Midbrain (tissue), 1 donor: ENCODE measurements around the gene SPOUT1.
"Not testable (repeated sequence)": the region's sequence is repeated elsewhere in the genome, so short reads cannot be mapped to it uniquely, and the experiment has no call there.

Source experiments
- DNase-seq: peaks from one replicate; lab custom pipeline; 2025; lab: John Stamatoyannopoulos, UW

SPOUT1 gene

DNA sequence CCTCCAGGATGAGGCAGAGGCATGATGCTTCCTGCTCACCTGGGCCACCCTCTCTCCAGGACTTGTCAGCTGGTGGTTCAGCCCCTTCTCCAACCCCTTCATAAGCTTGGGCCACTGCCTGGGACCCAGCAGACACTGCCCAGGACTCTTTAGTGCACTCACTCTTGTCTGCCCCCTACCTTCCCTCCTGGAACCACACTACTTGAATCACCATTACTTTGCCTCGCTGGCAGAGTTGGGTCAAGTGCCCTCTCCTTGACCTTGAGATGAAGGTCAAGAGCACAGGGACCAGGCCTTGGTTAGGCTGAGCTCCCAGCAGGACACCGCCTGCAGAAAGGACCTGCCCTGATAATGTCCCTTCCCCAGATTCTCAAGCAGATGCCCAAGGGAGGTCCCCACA lies 19.8 kb downstream of the SPOUT1 start:
- no peak for DNase-seq

DNA sequence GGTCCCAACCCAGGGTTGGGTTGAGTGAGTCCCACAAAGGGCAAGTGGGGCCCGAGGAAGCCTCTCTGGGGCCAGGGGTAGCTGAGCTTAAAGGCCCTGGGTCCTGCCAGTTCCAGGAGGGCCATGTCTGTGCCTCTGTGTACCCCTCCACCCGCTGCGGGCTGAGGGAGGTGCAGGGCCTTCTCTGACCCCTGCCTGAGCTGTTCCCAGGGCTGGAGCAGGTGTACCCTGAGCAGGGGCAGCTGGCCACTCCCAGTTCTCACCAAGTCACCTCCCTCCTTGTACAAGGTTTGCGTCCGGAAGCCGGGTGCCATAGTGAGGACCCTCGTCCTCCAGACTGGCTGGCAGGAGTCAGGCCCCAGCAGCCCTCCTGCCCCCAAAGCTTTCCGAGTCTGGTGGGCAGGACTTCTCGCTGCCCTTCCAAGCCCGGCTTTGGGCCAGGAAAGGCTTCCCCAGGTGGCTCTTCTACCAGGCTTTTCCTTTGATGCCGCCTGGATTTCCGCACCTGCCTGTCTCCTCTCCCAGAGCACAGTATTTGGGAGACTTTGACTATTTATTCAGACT lies 20.5 kb downstream of the SPOUT1 start:
- no peak for DNase-seq

- no peak for DNase-seq
These were observed 21.1 kb downstream of the SPOUT1 start for GRCh38 chr9:128808543-128808942.

DNA sequence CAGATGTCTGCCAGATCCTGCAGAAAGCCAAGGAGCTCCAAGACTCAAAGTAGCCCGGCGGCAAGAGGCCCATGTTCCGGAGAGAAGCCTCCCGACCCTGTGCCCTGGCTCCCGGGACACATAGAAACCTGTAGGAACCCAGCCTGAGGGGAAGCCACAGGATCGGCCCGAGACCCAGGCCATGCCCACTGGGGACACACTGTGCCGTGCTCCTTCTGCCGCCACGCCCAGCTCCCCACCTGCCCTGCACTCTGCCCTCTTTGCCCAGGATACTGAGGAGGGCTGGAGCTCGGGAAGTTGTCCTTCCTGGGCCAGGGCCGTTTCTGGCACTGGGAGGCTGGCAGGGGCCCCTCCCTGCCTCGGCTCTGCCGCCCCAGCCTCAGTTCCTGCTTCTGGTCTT lies 21.8 kb downstream of the SPOUT1 start:
- DNase-seq, result no peak

DNA sequence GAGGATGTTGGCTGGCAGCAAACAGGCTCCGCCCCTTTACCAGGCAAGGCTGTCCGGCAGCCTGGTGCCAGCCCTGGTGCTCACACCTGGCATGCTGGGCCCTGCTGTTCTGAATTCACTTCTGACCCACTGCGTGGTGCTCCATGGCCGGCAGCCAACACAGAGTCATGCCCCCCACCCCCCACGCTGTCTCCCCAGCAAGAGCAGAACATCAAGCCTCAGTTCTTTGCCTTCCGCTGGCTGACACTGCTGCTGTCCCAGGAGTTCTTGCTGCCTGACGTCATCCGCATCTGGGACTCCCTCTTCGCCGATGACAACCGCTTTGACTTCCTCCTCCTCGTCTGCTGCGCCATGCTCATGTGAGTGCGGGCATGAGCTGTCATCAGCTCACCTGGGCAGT lies 23.9 kb downstream of the SPOUT1 start:
- DNase-seq, result peak; percentile 42

GRCh38 chr9:128802482-128802881 lies 27.1 kb downstream of the SPOUT1 start:
- no peak for DNase-seq

DNA sequence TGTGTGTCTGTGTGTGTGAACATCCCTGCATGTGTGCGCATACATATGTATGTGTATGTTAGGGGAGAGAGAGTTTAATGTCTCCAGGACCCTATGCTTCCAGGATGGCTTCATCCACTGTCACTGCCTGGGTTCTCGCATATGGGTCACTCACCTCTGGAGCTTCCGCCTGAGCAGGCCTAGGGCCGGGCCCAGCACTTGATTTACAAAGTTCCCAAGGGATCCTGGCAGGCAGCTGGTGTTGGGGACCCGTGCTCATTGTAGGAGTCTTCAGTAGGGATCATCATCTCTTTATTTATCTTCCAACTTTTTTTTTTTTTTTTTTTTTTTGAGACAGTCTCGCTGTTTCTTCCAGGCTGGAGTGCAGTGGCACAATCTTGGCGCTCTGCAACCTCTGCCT lies 29.5 kb downstream of the SPOUT1 start:
- DNase-seq, result no peak

- no peak for DNase-seq
These were observed 30.7 kb downstream of the SPOUT1 start for GRCh38 chr9:128798896-128799295.

- not testable (repeated sequence) for DNase-seq
These were observed 34.6 kb downstream of the SPOUT1 start for GRCh38 chr9:128794961-128795360.

DNA sequence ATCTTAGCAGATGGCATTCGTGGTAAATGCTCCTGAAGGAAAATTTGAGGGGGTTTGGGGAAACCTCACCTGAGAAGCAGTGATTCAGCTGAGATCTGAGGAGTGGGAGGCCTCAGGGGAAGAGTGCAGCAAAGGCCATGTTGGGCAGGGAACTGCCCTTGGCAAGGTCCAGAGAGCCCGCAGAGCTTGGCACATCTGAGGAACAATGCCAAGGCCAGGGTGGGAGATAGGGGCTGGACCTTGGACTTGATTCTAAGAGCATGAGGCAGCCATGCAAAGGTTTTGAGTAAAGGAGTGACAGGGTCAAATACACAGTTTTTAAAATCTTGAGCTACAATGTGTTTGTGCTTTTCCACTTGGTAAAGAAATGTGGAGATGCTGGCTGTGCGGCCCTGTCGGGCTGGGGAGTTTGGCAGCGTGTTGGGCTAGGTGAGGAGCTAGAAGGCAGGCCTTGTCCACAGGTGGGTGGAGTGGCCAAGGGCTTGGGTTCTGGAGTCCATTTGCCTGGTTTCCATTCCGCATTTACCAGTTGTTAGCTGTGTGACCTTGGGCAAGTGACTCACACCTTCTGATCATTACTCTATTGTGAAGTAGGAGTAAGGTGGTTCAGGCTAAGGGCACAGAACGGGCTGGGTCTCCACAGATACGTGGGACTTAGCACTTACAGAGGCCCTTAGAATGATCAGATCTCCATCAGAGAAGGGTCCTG lies 36.5 kb downstream of the SPOUT1 start:
- no peak for DNase-seq

- no peak for DNase-seq
These were observed 37.5 kb downstream of the SPOUT1 start for GRCh38 chr9:128792134-128792533.

DNA sequence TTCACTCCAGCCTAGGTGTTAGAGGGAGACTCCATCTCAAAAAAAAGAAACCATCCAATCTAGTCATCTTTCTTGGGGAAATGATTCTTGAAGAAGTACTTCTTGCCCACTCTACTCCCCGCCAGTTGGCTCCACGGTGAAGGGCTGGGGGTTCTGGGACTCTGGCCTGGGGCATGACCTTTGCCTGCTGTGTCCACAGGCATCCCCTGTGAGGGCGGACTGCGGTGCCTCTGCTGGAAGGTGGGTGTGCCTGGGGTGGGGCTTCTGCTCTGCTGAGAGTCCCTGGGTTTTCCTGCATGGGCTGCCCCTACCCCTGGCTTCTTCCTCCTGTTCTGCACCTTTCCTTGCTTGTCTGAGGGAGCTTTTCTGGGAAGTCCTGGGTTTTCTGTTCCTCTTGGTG lies 39.1 kb downstream of the SPOUT1 start:
- no peak for DNase-seq

GRCh38 chr9:128788445-128788844 lies 41.1 kb downstream of the SPOUT1 start:
- DNase-seq, result no peak

GRCh38 chr9:128787659-128788058 lies 41.9 kb downstream of the SPOUT1 start:
- DNase-seq, result no peak

DNA sequence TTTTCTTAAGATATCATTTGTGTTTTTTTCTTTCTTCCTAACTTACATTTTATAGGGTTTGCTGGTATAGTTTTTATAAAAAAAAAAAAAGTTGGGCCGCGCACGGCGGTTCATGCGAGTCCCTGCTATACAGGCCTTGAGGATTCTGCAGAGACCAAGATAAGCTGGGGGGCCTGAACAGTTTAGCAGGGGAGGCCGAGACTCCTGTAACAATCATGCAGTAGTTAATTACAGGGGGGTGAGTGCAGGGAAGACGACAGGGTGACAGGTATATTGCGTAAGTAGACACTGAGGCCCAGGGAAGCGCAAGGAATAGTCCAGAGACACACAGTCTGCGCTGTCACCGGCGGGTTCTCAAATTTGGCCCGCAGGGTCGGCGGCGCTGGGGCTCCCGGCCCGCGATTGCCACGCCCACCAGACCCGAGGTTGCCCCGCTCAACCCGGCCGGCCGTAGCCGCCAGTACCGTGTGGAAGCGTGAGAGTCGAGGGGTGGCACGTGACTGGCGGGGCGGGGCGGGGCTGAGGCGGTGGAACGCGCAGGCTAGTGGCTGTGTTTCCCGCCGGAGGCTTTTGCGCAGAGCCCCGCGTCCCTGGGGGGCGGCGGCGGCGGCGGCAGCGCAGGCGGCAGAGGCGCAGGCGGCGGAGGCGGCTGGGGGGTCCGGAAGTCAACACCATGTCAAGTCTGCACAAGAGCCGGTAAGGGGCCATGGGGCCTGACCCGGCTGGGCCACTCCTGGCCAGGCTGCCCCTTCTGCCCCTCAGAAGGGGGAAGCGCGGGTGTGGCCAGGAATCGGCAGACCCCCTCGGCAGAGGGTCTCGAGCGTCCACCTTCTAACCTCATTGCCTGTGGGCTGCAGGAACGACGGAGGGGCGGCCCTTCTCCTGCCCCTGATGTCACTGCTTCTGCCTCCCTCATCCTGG lies 42.7 kb downstream of the SPOUT1 start, which contains the start of gene TBC1D13:
TBC1D13 (plus strand) TSS at position 573 of the 921 bp plus-strand sequence; CDS start at position 674, 101 bp downstream.
- peak; percentile 90 for DNase-seq

GRCh38 chr9:128785427-128785826 lies 44.2 kb downstream of the SPOUT1 start:
- no peak for DNase-seq

DNA sequence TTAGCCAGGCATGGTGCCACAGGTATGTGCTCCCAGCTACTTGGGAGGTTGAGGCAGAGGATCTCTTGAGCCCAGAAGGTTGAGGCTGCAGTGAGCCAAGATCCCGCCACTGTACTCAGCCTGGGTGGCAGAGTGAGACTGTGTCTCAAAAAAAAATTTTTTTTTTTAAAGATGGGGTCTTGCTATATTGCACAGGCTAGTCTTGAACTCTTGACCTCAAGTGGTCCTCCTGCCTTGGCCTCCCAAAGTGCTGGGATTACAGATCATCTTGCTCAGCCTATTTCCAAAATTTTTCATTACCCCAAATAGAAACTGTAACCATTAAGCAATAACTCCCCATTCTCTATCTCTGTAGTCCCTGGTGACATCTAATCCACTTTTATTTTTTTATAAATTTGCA lies 46.9 kb downstream of the SPOUT1 start:
- DNase-seq, result no peak

GRCh38 chr9:128781187-128782070 lies 48.2 kb downstream of the SPOUT1 start:
- no peak for DNase-seq

DNA sequence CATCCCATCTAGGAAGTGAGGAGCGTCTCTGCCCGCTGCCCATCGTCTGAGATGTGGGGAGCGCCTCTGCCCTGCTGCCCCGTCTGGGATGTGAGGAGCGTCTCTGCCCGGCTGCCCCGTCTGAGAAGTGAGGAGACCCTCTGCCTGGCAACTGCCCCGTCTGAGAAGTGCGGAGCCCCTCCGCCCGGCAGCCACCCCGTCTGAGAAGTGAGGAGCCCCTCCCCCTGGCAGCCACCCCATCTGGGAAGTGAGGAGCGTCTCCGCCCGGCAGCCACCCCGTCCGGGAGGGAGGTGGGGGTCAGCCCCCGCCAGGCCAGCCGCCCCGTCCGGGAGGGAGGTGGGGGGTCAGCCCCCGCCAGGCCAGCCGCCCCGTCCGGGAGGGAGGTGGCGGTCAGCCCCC lies 49.5 kb downstream of the SPOUT1 start:
- DNase-seq, result not testable (repeated sequence)

DNA sequence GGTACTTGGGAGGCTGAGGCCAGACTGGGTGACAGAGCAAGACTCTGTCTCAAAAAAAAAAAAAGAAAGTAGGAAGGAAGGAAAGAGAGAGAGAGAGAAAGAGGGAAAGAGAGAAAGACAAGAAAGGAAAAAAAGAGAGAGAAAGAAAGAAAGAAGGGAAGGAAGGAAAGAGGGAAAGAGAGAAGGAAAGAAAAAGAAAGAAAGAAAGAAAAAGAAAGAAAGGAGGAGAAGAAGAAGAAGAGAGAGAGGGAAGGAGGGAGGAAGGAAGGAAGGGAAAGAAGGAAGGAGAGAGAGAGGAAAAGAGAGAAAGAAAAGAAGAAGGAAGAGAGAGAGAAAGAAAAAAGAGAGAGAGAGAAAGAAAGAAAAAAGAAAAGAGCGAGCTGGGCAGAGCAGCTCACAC lies 54.8 kb downstream of the SPOUT1 start:
- DNase-seq, result no peak

DNA sequence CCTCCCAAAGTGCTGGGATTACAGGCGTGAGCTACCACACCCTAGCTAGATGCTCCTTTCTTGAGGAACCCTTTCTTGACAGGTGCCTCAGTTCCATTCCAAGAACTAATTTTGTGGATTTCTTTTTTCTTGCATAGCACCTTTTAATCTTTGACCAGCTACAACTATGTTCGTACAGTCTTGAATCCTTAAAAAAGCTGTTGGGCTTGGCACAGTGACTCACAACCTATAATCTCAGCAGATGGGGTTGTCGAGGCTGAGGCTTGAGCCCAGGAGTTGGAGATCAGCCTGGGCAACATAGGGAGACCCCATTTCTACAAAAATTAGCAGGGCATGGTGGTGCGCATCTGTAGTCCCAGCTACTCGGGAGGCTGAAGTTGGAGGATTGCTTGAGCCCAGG lies 56.5 kb downstream of the SPOUT1 start:
- no peak for DNase-seq
